HG02610 (cell line): ENCODE measurements around the gene ADCY4.
"Not testable (repeated sequence)": the region's sequence is repeated elsewhere in the genome, so short reads cannot be mapped to it uniquely, and the experiment has no call there.

Experiments
- ATAC-seq: cut with Tn5 transposase; IDR thresholded peaks from one replicate; pipeline ENCODE4 v1.9.1; 2021; ENCODE audit warnings: mild to moderate bottlenecking, moderate library complexity; ENCODE audit not compliant: unreplicated experiment

ADCY4 gene

GRCh38 chr14:24366721-24367513 lies 32.0 kb upstream of the ADCY4 start:
- ATAC-seq: peak; percentile 66

GRCh38 chr14:24366413-24366720 lies 31.5 kb upstream of the ADCY4 start:
- no peak for ATAC-seq

GRCh38 chr14:24365600-24366412 lies 30.9 kb upstream of the ADCY4 start:
- ATAC-seq: no peak

GRCh38 chr14:24364841-24365240 lies 30.0 kb upstream of the ADCY4 start:
- ATAC-seq: no peak

- ATAC-seq: no peak
These were observed 28.5 kb upstream of the ADCY4 start for GRCh38 chr14:24363401-24363800.

- no peak for ATAC-seq
These were observed 27.5 kb upstream of the ADCY4 start for GRCh38 chr14:24362241-24362960.

GRCh38 chr14:24361326-24361725 lies 26.5 kb upstream of the ADCY4 start:
- no peak for ATAC-seq

GRCh38 chr14:24360281-24360680 lies 25.4 kb upstream of the ADCY4 start:
- no peak for ATAC-seq

GRCh38 chr14:24356208-24356607 lies 21.3 kb upstream of the ADCY4 start:
- ATAC-seq: no peak

- no peak for ATAC-seq
These were observed 20.1 kb upstream of the ADCY4 start for GRCh38 chr14:24355009-24355408.

GRCh38 chr14:24354482-24354825 lies 19.6 kb upstream of the ADCY4 start:
- not testable (repeated sequence) for ATAC-seq

- no peak for ATAC-seq
These were observed 18.9 kb upstream of the ADCY4 start for GRCh38 chr14:24353559-24354481.

- no peak for ATAC-seq
These were observed 16.6 kb upstream of the ADCY4 start for GRCh38 chr14:24351517-24351916.

GRCh38 chr14:24349742-24350141 lies 14.9 kb upstream of the ADCY4 start:
- ATAC-seq: no peak

GRCh38 chr14:24348186-24348585 lies 13.3 kb upstream of the ADCY4 start:
- no peak for ATAC-seq

GRCh38 chr14:24347134-24347533 lies 12.3 kb upstream of the ADCY4 start:
- no peak for ATAC-seq

- ATAC-seq: no peak
These were observed 9.2 kb upstream of the ADCY4 start for GRCh38 chr14:24343795-24344660.

- no peak for ATAC-seq
These were observed 8.0 kb upstream of the ADCY4 start for GRCh38 chr14:24342889-24343288.

- no peak for ATAC-seq
These were observed 5.7 kb upstream of the ADCY4 start for GRCh38 chr14:24340606-24341005.
